Right renal cortex interstitium (tissue), 3 donors: ENCODE results near the gene GJB4. TPM values are rescaled to one million over a fixed set of nuclear protein-coding genes. Genes with fewer than 3 reads are reported as not detected.
"Not testable (repeated sequence)": the region's sequence is repeated elsewhere in the genome, so short reads cannot be mapped to it uniquely, and the experiment has no call there.

ENCODE experiments used
- DNase-seq, 3 donors: peaks; one replicate each; pipeline ENCODE4 v3.0.0-alpha.2; 2013; ENCODE audit warnings: low read depth in 3 of 3, low spot score in 2 of 3
- polyA plus RNA-seq, 3 donors: library from polyadenylated mRNA; unstranded; fragments of 120-200 nt; gene quantifications; one replicate each; pipeline ENCODE4 v1.2.1, GENCODE V29; 2013; ENCODE audit not compliant: insufficient read length in 3 of 3

The GJB4 gene
- polyA plus RNA-seq, 3 donors, result 0.06 to 0.28 TPM; not detected in 1

GRCh38 chr1:34794001-34794789, 34.7 kb downstream of the GJB4 start:
- no peak for DNase-seq

GRCh38 chr1:34794790-34795180, 35.2 kb downstream of the GJB4 start:
- DNase-seq, result no peak

- no peak for DNase-seq
These were observed 36.4 kb downstream of the GJB4 start for GRCh38 chr1:34795916-34796315.

- DNase-seq, result no peak
These were observed 37.5 kb downstream of the GJB4 start for GRCh38 chr1:34796990-34797389.

- DNase-seq, result no peak
These were observed 40.7 kb downstream of the GJB4 start for GRCh38 chr1:34800214-34800613.

- DNase-seq, result no peak
These were observed 44.2 kb downstream of the GJB4 start for GRCh38 chr1:34803770-34804169.

- DNase-seq, result no peak
These were observed 46.9 kb downstream of the GJB4 start for GRCh38 chr1:34806396-34806795.

- DNase-seq, result no peak
These were observed 48.7 kb downstream of the GJB4 start for GRCh38 chr1:34808051-34808810.

GRCh38 chr1:34810781-34811180, 51.2 kb downstream of the GJB4 start:
- not testable (repeated sequence) for DNase-seq

Other genes starting within 250 kb of the GJB4 start
- gene GJB5, start 4.7 kb upstream of the GJB4 start, polyA plus RNA-seq, result under 1 TPM; 0.24 to 0.38 (median 0.24) TPM
- gene GJB3, start 21.5 kb downstream of the GJB4 start, polyA plus RNA-seq, result under 1 TPM; 0.10 to 0.38 (median 0.15) TPM
- 10 to 100 TPM; 15.4 to 20.3 (median 16.2) TPM for gene GJA4, start 33.3 kb downstream of the GJB4 start, polyA plus RNA-seq
- gene SMIM12, start 100.0 kb downstream of the GJB4 start, polyA plus RNA-seq, result 10 to 100 TPM; 32.9 to 36.7 (median 34.4) TPM
- 1 to 10 TPM; 1.4 to 2.0 (median 1.6) TPM for gene DLGAP3, start 169.9 kb downstream of the GJB4 start, polyA plus RNA-seq
- 10 to 100 TPM; 31.8 to 33.1 (median 33.0) TPM for gene TMEM35B, start 225.6 kb downstream of the GJB4 start, polyA plus RNA-seq